HCT116 (cell line): ENCODE data around the gene CAMSAP1. TPM values are rescaled to one million over a fixed set of nuclear protein-coding genes. Genes with fewer than 3 reads are reported as not detected.

ENCODE experiments used
- ATAC-seq: fragments of 200-7000 bp; cut with Tn5 transposase; 2 replicates; pipeline ENCODE4 v1.9.1; 2020; ENCODE audit warnings: mild to moderate bottlenecking, moderate library complexity
- BruUV-seq: library from RNA; stranded (reverse); fragments of 400-500 nt; replicated peaks from 2 replicates; lab custom pipeline; 2021; lab: Mats Ljungman, UMichigan
- CTCF ChIA-PET: fragments of 300-600 bp; sonication (Branson Sonifier 250); formaldehyde crosslinking; loops from one replicate; lab custom pipeline; 2021; ENCODE audit warnings: antibody characterized with exemption; lab: Charles Lee
- POLR2A ChIA-PET: fragments of 300-600, 350-600 bp; sonication (Branson Sonifier 250); formaldehyde crosslinking; loops from one replicate; lab custom pipeline; 2021; ENCODE audit warnings: antibody characterized with exemption; lab: Charles Lee
- RAD21 ChIA-PET, 2 experiments: fragments of 300-600 bp; sonication (Branson Sonifier 250); formaldehyde crosslinking; loops; one replicate each; lab custom pipeline; 2023; ENCODE audit warnings: low total read pairs in 2 of 2; ENCODE audit not compliant: uncharacterized antibody in 2 of 2, unreplicated experiment in 2 of 2, low non-redundant PET in 1 of 2; lab: Charles Lee
- DNase-seq: peaks from one replicate; pipeline ENCODE4 v3.0.0-alpha.2; 2010; ENCODE audit warnings: low read depth, low spot score
- H2AFZ ChIP-seq: fragments of 200-600 bp; shearing (Covaris generic), sonication (generic); 2 replicates; pipeline ENCODE4 v1.6.1; 2017; ENCODE audit warnings: low read depth, mixed run types, mixed read lengths, antibody characterized with exemption, low read length; ENCODE audit not compliant: poor library complexity, severe bottlenecking
- H3K27ac ChIP-seq: 2 replicates; pipeline ENCODE4 v1.5.1; 2012; ENCODE audit warnings: low read depth, low read length
- H3K27me3 ChIP-seq: fragments of 200-600 bp; sonication (generic); 2 replicates; pipeline ENCODE4 v1.6.1; 2016; ENCODE audit warnings: mixed run types, low read length, mixed read lengths; ENCODE audit not compliant: insufficient read depth
- H3K36me3 ChIP-seq, 2 experiments: fragments of 200-500 bp in 1 of 2; fragments of 200-600 bp in 1 of 2; sonication (Bioruptor generic) in 1 of 2; sonication (generic) in 1 of 2; 2 replicates each; pipeline versions ENCODE4 v1.5.1 to v1.6.1; 2014 to 2016; ENCODE audit warnings: low read length in 2 of 2, inconsistent platforms in 1 of 2, mixed read lengths in 1 of 2, mixed run types in 1 of 2; ENCODE audit not compliant: insufficient read depth in 2 of 2, control insufficient read depth in 1 of 2
- H3K4me1 ChIP-seq, 2 experiments: fragments of 200-600 bp in 1 of 2; sonication (generic) in 1 of 2; 2 replicates each; pipeline versions ENCODE4 v1.5.1 to v1.6.1; 2012 to 2017; ENCODE audit warnings: low read length in 2 of 2, inconsistent platforms in 1 of 2, mild to moderate bottlenecking in 1 of 2, mixed read lengths in 1 of 2, mixed run types in 1 of 2, moderate library complexity in 1 of 2; ENCODE audit not compliant: insufficient read depth in 2 of 2, control insufficient read depth in 1 of 2
- H3K4me2 ChIP-seq: fragments of 200-600 bp; sonication (generic); 2 replicates; pipeline ENCODE4 v1.6.1; 2017; ENCODE audit warnings: mixed run types, low read length, mixed read lengths
- H3K4me3 ChIP-seq, 2 experiments: fragments of 200-600 bp in 1 of 2; sonication (generic) in 1 of 2; replicated peaks in 1 of 2; 2 replicates each; pipeline ENCODE4 v1.5.1; 2011 to 2016; ENCODE audit warnings: low read length in 2 of 2, control low read depth in 1 of 2, low read depth in 1 of 2, mild to moderate bottlenecking in 1 of 2, mixed read lengths in 1 of 2, mixed run types in 1 of 2
- H3K79me2 ChIP-seq: fragments of 200-600 bp; sonication (generic); 2 replicates; pipeline ENCODE4 v1.6.1; 2017; ENCODE audit warnings: mild to moderate bottlenecking, mixed run types, low read length, moderate library complexity, mixed read lengths; ENCODE audit not compliant: insufficient read depth
- H3K9ac ChIP-seq: fragments of 200-600 bp; sonication (generic); 2 replicates; pipeline ENCODE4 v1.6.1; 2016; ENCODE audit warnings: low read length, mixed read lengths
- H3K9me2 ChIP-seq: fragments of 200-600 bp; sonication (generic), shearing (Covaris generic); 2 replicates; pipeline ENCODE4 v1.6.1; 2017; ENCODE audit warnings: mixed run types, mild to moderate bottlenecking, moderate library complexity; ENCODE audit not compliant: insufficient read depth
- H3K9me3 ChIP-seq, 2 experiments: fragments of 200-500 bp in 1 of 2; fragments of 200-600 bp in 1 of 2; sonication (Bioruptor generic) in 1 of 2; sonication (generic) in 1 of 2; 2 replicates each; pipeline ENCODE4 v1.6.1; 2014 to 2017; ENCODE audit warnings: low read length in 2 of 2, mixed read lengths in 2 of 2, inconsistent platforms in 1 of 2, low read depth in 1 of 2, mild to moderate bottlenecking in 1 of 2, mixed run types in 1 of 2, moderate library complexity in 1 of 2; ENCODE audit not compliant: control insufficient read depth in 1 of 2, insufficient read depth in 1 of 2
- H4K20me1 ChIP-seq: fragments of 200-600 bp; sonication (generic), shearing (Covaris generic); 2 replicates; pipeline ENCODE4 v1.6.1; 2017; ENCODE audit warnings: mixed run types, mild to moderate bottlenecking, moderate library complexity; ENCODE audit not compliant: insufficient read depth
- CBX3 ChIP-seq: IDR thresholded peaks from 2 replicates; pipeline ENCODE4 v1.6.1; 2012; ENCODE audit warnings: low read depth
- CEBPB ChIP-seq: IDR thresholded peaks from 2 replicates; pipeline ENCODE4 v1.6.1; 2012; ENCODE audit warnings: low read depth
- ELF1 ChIP-seq: IDR thresholded peaks from 2 replicates; pipeline ENCODE4 v1.6.1; 2012; ENCODE audit warnings: low read depth, borderline replicate concordance
- EZH2phosphoT487 ChIP-seq: fragments of 200-600 bp; IDR thresholded peaks from 2 replicates; pipeline ENCODE4 v1.6.1; 2018; ENCODE audit warnings: antibody characterized with exemption, borderline replicate concordance
- JUND ChIP-seq: IDR thresholded peaks from 2 replicates; pipeline ENCODE4 v1.6.1; 2012
- POLR2A ChIP-seq: IDR thresholded peaks from 2 replicates; pipeline ENCODE4 v1.7.0; 2011; ENCODE audit warnings: borderline replicate concordance; ENCODE audit not compliant: insufficient read depth, insufficient read length; ENCODE audit errors: extremely low read depth
- POLR2AphosphoS5 ChIP-seq: IDR thresholded peaks from 2 replicates; pipeline ENCODE4 v1.6.1; 2011; ENCODE audit warnings: mild to moderate bottlenecking, low read depth, low read length, moderate library complexity
- RAD21 ChIP-seq: IDR thresholded peaks from 2 replicates; pipeline ENCODE4 v1.6.1; 2012; ENCODE audit warnings: low read depth, mild to moderate bottlenecking
- SIN3A ChIP-seq: IDR thresholded peaks from 2 replicates; pipeline ENCODE4 v1.6.1; 2012; ENCODE audit warnings: low read depth
- SRF ChIP-seq: IDR thresholded peaks from 2 replicates; pipeline ENCODE4 v1.6.1; 2012; ENCODE audit warnings: low read depth
- TCF7L2 ChIP-seq: IDR thresholded peaks from 2 replicates; pipeline ENCODE4 v1.7.0; 2011; ENCODE audit warnings: borderline replicate concordance, inconsistent platforms; ENCODE audit not compliant: insufficient read depth, insufficient read length; ENCODE audit errors: extremely low read depth
- YY1 ChIP-seq: IDR thresholded peaks from 2 replicates; pipeline ENCODE4 v1.6.1; 2011; ENCODE audit warnings: low read length, low read depth, moderate library complexity, mild to moderate bottlenecking; ENCODE audit not compliant: insufficient replicate concordance; ENCODE audit errors: extremely low read depth
- ZFX ChIP-seq: fragments of 450-650 bp; IDR thresholded peaks from 2 replicates; pipeline ENCODE4 v1.6.1; 2017
- ZNF274 ChIP-seq: fragments of 200-500 bp; sonication (Bioruptor generic); IDR thresholded peaks from 2 replicates; pipeline ENCODE4 v1.6.1; 2014; ENCODE audit warnings: mild to moderate bottlenecking, low read depth, low read length, inconsistent platforms
- intact Hi-C: fragments of 100-400 bp; cut with micrococcal nuclease; formaldehyde crosslinking; loops from 2 replicates; pipeline ENCODE4 v1.10.0; 2022
- total RNA-seq: library from RNA; stranded (reverse); gene quantifications from one replicate; pipeline ENCODE4 v1.2.1, GENCODE V29; 2021; ENCODE audit not compliant: unreplicated experiment
- TF ChIP-seq, protein P1 (sequence below): IDR thresholded peaks from 2 replicates; pipeline ENCODE4 v1.6.1; 2012
- TF ChIP-seq, protein P2 (sequence below), 3 experiments: fragments of 200-600 bp in 1 of 3; sonication (generic) in 1 of 3; IDR thresholded peaks in 2 of 3; conservative IDR thresholded peaks in 1 of 3; 2 replicates each; pipeline ENCODE4 v1.5.1; 2012 to 2017; ENCODE audit warnings: low read depth in 2 of 3, low read length in 2 of 3, antibody characterized with exemption in 1 of 3, borderline replicate concordance in 1 of 3, control low read depth in 1 of 3, mild to moderate bottlenecking in 1 of 3, mixed read lengths in 1 of 3, mixed run types in 1 of 3, moderate library complexity in 1 of 3; ENCODE audit not compliant: insufficient read depth in 1 of 3
- TF ChIP-seq, protein P3 (sequence below): IDR thresholded peaks from 2 replicates; pipeline ENCODE4 v1.6.1; 2011; ENCODE audit warnings: mild to moderate bottlenecking, low read length, moderate library complexity; ENCODE audit not compliant: insufficient replicate concordance; ENCODE audit errors: extremely low read depth
- TF ChIP-seq, protein P4 (sequence below): IDR thresholded peaks from 2 replicates; pipeline ENCODE4 v1.6.1; 2012; ENCODE audit warnings: low read depth

Gene CAMSAP1
- total RNA-seq, 1 experiment from 2014 or later: 33.1 TPM

DNA sequence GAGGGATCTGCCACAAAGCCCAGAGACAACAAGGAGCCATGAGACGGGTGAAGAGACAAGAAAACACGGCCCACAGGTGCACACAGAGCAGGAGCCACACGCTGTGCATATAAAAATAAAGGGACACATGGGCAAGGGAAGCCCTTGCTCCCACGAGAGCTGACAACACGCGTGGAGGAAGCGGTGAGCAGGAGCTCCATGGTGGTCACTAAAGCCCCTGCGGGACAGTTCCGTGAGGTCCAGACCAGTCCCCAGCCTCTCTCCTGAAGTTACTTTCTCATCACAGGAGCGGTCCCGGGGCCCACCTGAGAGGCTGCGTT lies 90.7 kb downstream of the CAMSAP1 start:
- Histone ChIP-seq H3K27ac (no peak overlapping the region), H3K27me3 (no peaks in the 10 kb centered on the region), H3K9me2 (no peaks in the 10 kb centered on the region), H2AFZ (no peak overlapping the region), H3K4me3 (no peak overlapping the region), H3K4me1 (no peaks in the 10 kb centered on the region), H3K9ac (no peak overlapping the region), H3K4me2 (no peak overlapping the region), H4K20me1 (no peaks in the 10 kb centered on the region), H3K36me3 (peaks cover 47 to 48% of the 10 kb centered on the region in 2 experiments), H3K9me3 (no peaks in the 10 kb centered on the region), H3K79me2 (no peaks in the 10 kb centered on the region)
- no peak for ATAC-seq
- ChIA-PET POLR2A (no interaction called here), RAD21 (no interaction called here), CTCF (no interaction called here)
- intact Hi-C loops: no loop called here
- DNase-seq: no peak
- no TSS peak for BruUV-seq
- no peak for TF ChIP-seq YY1
- no peak for TF ChIP-seq ZNF274
- TF ChIP-seq ZFX: no peak
- no peak for TF ChIP-seq TCF7L2
- TF ChIP-seq, protein P1, sequence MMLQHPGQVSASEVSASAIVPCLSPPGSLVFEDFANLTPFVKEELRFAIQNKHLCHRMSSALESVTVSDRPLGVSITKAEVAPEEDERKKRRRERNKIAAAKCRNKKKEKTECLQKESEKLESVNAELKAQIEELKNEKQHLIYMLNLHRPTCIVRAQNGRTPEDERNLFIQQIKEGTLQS: no peak
- no peak for TF ChIP-seq POLR2A
- TF ChIP-seq EZH2phosphoT487: no peak
- TF ChIP-seq SIN3A: no peak
- no peak for TF ChIP-seq RAD21
- TF ChIP-seq, protein P2, sequence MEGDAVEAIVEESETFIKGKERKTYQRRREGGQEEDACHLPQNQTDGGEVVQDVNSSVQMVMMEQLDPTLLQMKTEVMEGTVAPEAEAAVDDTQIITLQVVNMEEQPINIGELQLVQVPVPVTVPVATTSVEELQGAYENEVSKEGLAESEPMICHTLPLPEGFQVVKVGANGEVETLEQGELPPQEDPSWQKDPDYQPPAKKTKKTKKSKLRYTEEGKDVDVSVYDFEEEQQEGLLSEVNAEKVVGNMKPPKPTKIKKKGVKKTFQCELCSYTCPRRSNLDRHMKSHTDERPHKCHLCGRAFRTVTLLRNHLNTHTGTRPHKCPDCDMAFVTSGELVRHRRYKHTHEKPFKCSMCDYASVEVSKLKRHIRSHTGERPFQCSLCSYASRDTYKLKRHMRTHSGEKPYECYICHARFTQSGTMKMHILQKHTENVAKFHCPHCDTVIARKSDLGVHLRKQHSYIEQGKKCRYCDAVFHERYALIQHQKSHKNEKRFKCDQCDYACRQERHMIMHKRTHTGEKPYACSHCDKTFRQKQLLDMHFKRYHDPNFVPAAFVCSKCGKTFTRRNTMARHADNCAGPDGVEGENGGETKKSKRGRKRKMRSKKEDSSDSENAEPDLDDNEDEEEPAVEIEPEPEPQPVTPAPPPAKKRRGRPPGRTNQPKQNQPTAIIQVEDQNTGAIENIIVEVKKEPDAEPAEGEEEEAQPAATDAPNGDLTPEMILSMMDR (IDR thresholded peaks at IDR 0.05 in 2 of 3, conservative IDR thresholded peaks at IDR 0.05 in 1 of 3; ENCODE audit: borderline replicate concordance in 1 of 3, insufficient read depth in 1 of 3, low read depth in 2 of 3, low read length in 2 of 3): no peak
- TF ChIP-seq CEBPB: no peak
- TF ChIP-seq CBX3: no peak
- TF ChIP-seq SRF: no peak
- TF ChIP-seq, protein P3, sequence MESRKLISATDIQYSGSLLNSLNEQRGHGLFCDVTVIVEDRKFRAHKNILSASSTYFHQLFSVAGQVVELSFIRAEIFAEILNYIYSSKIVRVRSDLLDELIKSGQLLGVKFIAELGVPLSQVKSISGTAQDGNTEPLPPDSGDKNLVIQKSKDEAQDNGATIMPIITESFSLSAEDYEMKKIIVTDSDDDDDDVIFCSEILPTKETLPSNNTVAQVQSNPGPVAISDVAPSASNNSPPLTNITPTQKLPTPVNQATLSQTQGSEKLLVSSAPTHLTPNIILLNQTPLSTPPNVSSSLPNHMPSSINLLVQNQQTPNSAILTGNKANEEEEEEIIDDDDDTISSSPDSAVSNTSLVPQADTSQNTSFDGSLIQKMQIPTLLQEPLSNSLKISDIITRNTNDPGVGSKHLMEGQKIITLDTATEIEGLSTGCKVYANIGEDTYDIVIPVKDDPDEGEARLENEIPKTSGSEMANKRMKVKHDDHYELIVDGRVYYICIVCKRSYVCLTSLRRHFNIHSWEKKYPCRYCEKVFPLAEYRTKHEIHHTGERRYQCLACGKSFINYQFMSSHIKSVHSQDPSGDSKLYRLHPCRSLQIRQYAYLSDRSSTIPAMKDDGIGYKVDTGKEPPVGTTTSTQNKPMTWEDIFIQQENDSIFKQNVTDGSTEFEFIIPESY: no peak
- no peak for TF ChIP-seq ELF1
- no peak for TF ChIP-seq JUND
- TF ChIP-seq, protein P4, sequence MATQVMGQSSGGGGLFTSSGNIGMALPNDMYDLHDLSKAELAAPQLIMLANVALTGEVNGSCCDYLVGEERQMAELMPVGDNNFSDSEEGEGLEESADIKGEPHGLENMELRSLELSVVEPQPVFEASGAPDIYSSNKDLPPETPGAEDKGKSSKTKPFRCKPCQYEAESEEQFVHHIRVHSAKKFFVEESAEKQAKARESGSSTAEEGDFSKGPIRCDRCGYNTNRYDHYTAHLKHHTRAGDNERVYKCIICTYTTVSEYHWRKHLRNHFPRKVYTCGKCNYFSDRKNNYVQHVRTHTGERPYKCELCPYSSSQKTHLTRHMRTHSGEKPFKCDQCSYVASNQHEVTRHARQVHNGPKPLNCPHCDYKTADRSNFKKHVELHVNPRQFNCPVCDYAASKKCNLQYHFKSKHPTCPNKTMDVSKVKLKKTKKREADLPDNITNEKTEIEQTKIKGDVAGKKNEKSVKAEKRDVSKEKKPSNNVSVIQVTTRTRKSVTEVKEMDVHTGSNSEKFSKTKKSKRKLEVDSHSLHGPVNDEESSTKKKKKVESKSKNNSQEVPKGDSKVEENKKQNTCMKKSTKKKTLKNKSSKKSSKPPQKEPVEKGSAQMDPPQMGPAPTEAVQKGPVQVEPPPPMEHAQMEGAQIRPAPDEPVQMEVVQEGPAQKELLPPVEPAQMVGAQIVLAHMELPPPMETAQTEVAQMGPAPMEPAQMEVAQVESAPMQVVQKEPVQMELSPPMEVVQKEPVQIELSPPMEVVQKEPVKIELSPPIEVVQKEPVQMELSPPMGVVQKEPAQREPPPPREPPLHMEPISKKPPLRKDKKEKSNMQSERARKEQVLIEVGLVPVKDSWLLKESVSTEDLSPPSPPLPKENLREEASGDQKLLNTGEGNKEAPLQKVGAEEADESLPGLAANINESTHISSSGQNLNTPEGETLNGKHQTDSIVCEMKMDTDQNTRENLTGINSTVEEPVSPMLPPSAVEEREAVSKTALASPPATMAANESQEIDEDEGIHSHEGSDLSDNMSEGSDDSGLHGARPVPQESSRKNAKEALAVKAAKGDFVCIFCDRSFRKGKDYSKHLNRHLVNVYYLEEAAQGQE: no peak
- TF ChIP-seq POLR2AphosphoS5: no peak
